Stomach (tissue), 4 donors: ENCODE measurements around the gene REEP2.

Source experiments
- EP300 ChIP-seq: sonication (generic); formaldehyde crosslinking; IDR thresholded peaks from one replicate; pipeline ENCODE4 v1.6.1; 2017; ENCODE audit warnings: antibody characterized with exemption
- POLR2A ChIP-seq, 4 donors: fragments of 450-650 bp; IDR thresholded peaks; one replicate each; pipeline ENCODE4 v1.6.1; 2016; ENCODE audit warnings: antibody characterized with exemption in 4 of 4, control low read depth in 2 of 4, mild to moderate bottlenecking in 1 of 4, moderate library complexity in 1 of 4
- TF ChIP-seq, protein P1 (sequence below), 7 experiments: fragments of 450-650 bp in 4 of 7; fragments of 200-600 bp in 3 of 7; sonication (generic) in 3 of 7; IDR thresholded peaks; one replicate each; pipeline ENCODE4 v1.5.1; 2016 to 2019; ENCODE audit warnings: antibody characterized with exemption in 7 of 7, control low read depth in 2 of 7, mild to moderate bottlenecking in 1 of 7

DNA sequence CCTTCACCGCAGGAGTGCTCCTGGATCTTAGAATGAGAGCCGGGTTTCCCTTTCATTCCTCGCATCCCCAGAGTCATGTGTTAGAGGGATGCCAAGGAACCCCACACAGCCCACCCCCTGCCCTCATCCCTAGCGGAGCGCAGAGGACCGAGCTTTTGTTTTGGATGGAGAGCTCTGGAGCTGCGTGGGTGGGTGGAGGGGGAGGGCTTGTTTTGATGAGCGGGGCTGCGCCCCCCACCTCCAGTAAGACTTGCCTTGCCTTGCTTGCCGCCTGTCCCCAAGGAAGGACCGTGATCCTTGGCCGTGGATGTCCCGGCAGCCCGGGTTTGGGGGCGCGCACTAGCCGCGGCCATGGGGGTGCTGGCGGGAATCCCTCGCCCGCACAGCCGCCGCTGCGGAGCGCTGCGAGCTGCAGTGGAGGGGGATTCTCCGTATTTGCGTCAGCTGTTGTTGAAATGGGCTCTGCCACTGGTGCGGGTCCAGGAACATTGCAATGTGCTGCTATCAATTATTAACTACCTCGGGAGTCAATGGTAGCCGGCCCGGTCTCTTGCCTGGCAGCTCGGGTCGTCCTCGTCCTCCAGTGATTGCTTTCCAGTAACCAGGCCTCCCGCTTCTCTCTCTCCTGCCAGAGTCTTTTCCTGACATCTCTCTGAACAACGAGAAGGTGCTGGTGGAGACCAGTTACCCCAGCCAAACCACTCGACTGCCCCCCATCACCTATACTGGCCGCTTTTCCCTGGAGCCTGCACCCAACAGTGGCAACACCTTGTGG lies 27.5 kb downstream of the REEP2 start:
- TF ChIP-seq POLR2A (IDR thresholded peaks at IDR 0.05) (no peak), EP300 (no peak)
- TF ChIP-seq, protein P1, sequence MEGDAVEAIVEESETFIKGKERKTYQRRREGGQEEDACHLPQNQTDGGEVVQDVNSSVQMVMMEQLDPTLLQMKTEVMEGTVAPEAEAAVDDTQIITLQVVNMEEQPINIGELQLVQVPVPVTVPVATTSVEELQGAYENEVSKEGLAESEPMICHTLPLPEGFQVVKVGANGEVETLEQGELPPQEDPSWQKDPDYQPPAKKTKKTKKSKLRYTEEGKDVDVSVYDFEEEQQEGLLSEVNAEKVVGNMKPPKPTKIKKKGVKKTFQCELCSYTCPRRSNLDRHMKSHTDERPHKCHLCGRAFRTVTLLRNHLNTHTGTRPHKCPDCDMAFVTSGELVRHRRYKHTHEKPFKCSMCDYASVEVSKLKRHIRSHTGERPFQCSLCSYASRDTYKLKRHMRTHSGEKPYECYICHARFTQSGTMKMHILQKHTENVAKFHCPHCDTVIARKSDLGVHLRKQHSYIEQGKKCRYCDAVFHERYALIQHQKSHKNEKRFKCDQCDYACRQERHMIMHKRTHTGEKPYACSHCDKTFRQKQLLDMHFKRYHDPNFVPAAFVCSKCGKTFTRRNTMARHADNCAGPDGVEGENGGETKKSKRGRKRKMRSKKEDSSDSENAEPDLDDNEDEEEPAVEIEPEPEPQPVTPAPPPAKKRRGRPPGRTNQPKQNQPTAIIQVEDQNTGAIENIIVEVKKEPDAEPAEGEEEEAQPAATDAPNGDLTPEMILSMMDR (IDR thresholded peaks at IDR 0.05), result no peak
